GM23338 (cell line): ENCODE results near the gene MEIOB. TPM values are rescaled to one million over a fixed set of nuclear protein-coding genes. Genes with fewer than 3 reads are reported as not detected.

Experiments
- ATAC-seq: fragments of 200-7000 bp; cut with Tn5 transposase; 3 replicates; pipeline ENCODE4 v1.9.1; 2020
- DNase-seq: peaks from one replicate; pipeline ENCODE4 v3.0.0-alpha.2; 2015; ENCODE audit warnings: low spot score
- H2AFZ ChIP-seq: fragments of 200-600 bp; sonication (generic); 2 replicates; pipeline ENCODE4 v1.8.0; 2016; ENCODE audit warnings: antibody characterized with exemption, mild to moderate bottlenecking, moderate library complexity
- H3F3A ChIP-seq: fragments of 200-600 bp; sonication (generic); replicated peaks from 2 replicates; pipeline ENCODE4 v1.8.0; 2017; ENCODE audit warnings: antibody characterized with exemption, mixed run types, low read depth
- H3K27ac ChIP-seq: fragments of 200-600 bp; sonication (generic); 2 replicates; pipeline ENCODE4 v1.6.1; 2016; ENCODE audit warnings: low read depth
- H3K27me3 ChIP-seq: fragments of 200-600 bp; sonication (generic); 2 replicates; pipeline ENCODE4 v1.8.0; 2016; ENCODE audit warnings: mild to moderate bottlenecking, mixed run types, moderate library complexity; ENCODE audit not compliant: insufficient read depth
- H3K36me3 ChIP-seq: fragments of 200-600 bp; sonication (generic); 2 replicates; pipeline ENCODE4 v1.8.0; 2016; ENCODE audit warnings: mild to moderate bottlenecking; ENCODE audit not compliant: insufficient read depth
- H3K4me1 ChIP-seq: fragments of 200-600 bp; sonication (generic); 2 replicates; pipeline ENCODE4 v1.8.0; 2016; ENCODE audit warnings: mild to moderate bottlenecking, moderate library complexity; ENCODE audit not compliant: insufficient read depth
- H3K4me2 ChIP-seq: fragments of 200-600 bp; sonication (generic); 2 replicates; pipeline ENCODE4 v1.7.1; 2017; ENCODE audit warnings: mixed run types
- H3K4me3 ChIP-seq: fragments of 200-600 bp; sonication (generic); 2 replicates; pipeline ENCODE4 v1.6.1; 2016; ENCODE audit warnings: mixed run types
- H3K79me2 ChIP-seq: fragments of 200-600 bp; sonication (generic); replicated peaks from 2 replicates; pipeline ENCODE4 v1.8.0; 2017; ENCODE audit warnings: mild to moderate bottlenecking; ENCODE audit not compliant: insufficient read depth
- H3K9me2 ChIP-seq: fragments of 200-600 bp; sonication (generic); 2 replicates; pipeline ENCODE4 v1.8.0; 2017; ENCODE audit not compliant: insufficient read depth
- H4K20me1 ChIP-seq: fragments of 200-600 bp; sonication (generic); replicated peaks from 2 replicates; pipeline ENCODE4 v1.8.0; 2017; ENCODE audit warnings: mild to moderate bottlenecking; ENCODE audit not compliant: insufficient read depth
- H3K27ac Mint-ChIP-seq: 2 replicates; pipeline ENCODE4 v1.8.0; 2020; ENCODE audit warnings: inconsistent platforms, mild to moderate bottlenecking, moderate library complexity, mixed read lengths
- H3K27me3 Mint-ChIP-seq: 3 replicates; pipeline ENCODE4 v1.8.0; 2022; ENCODE audit warnings: low read depth, mild to moderate bottlenecking, moderate library complexity, mixed read lengths, inconsistent platforms; ENCODE audit not compliant: insufficient read depth, poor library complexity
- H3K36me3 Mint-ChIP-seq: 3 replicates; pipeline ENCODE4 v1.8.0; 2021; ENCODE audit warnings: low read depth, mild to moderate bottlenecking, inconsistent platforms, moderate library complexity, mixed read lengths
- H3K4me1 Mint-ChIP-seq: 3 replicates; pipeline ENCODE4 v1.8.0; 2020; ENCODE audit warnings: mild to moderate bottlenecking, inconsistent platforms, mixed read lengths
- H3K4me3 Mint-ChIP-seq: 3 replicates; pipeline ENCODE4 v1.8.0; 2021; ENCODE audit warnings: moderate library complexity, mild to moderate bottlenecking, inconsistent platforms, mixed read lengths
- H3K9me3 Mint-ChIP-seq: 3 replicates; pipeline ENCODE4 v1.8.0; 2020; ENCODE audit warnings: moderate library complexity, mild to moderate bottlenecking, inconsistent platforms, mixed read lengths
- NANOG ChIP-seq: IDR thresholded peaks from 2 replicates; pipeline ENCODE4 v1.6.1; 2016; ENCODE audit warnings: antibody characterized with exemption, borderline replicate concordance
- POLR2AphosphoS5 ChIP-seq: IDR thresholded peaks from 2 replicates; pipeline ENCODE4 v1.6.1; 2016; ENCODE audit warnings: antibody characterized with exemption, low read depth
- ZNF114 ChIP-seq: fragments of 250-450 bp; sonication (Bioruptor Pico); IDR thresholded peaks from 2 replicates; pipeline ENCODE4 v1.5.0; 2020; ENCODE audit warnings: mild to moderate bottlenecking, moderate library complexity
- ZNF331 ChIP-seq: fragments of 250-450 bp; sonication (Bioruptor Pico); IDR thresholded peaks from 2 replicates; pipeline ENCODE4 v1.5.0; 2020; ENCODE audit warnings: low read depth, mild to moderate bottlenecking, moderate library complexity
- polyA plus RNA-seq: library from polyadenylated mRNA; unstranded; fragments of >200 nt; fragmentation: Nextera tagmentation; extraction: Ambion mirVana; gene quantifications from 2 replicates; pipeline ENCODE4 v1.2.1, GENCODE V29; 2016
- total RNA-seq: library from RNA; depleted of rRNA; stranded (reverse); fragments of >200 nt; shearing (Covaris generic); gene quantifications from 2 replicates; pipeline ENCODE4 v1.2.3, GENCODE V29; 2014
- TF ChIP-seq, protein P1 (sequence below): IDR thresholded peaks from 2 replicates; pipeline ENCODE4 v1.6.1; 2016; ENCODE audit warnings: antibody characterized with exemption
- TF ChIP-seq, protein P2 (sequence below), 2 experiments: fragments of 200-600 bp in 1 of 2; sonication (generic) in 1 of 2; conservative IDR thresholded peaks; 2 replicates each; pipeline versions ENCODE4 v1.5.1 to v1.6.1; 2016 to 2017; ENCODE audit warnings: antibody characterized with exemption in 2 of 2, low read depth in 2 of 2, mild to moderate bottlenecking in 2 of 2, moderate library complexity in 1 of 2
- TF ChIP-seq, protein P3 (sequence below): fragments of 250-450 bp; sonication (Bioruptor Pico); IDR thresholded peaks from 2 replicates; pipeline ENCODE4 v1.5.0; 2020; ENCODE audit warnings: mild to moderate bottlenecking, moderate library complexity

Gene MEIOB
- total and polyA plus RNA-seq, 2 experiments from 2014 or later: 7.3 to 8.7 TPM

DNA sequence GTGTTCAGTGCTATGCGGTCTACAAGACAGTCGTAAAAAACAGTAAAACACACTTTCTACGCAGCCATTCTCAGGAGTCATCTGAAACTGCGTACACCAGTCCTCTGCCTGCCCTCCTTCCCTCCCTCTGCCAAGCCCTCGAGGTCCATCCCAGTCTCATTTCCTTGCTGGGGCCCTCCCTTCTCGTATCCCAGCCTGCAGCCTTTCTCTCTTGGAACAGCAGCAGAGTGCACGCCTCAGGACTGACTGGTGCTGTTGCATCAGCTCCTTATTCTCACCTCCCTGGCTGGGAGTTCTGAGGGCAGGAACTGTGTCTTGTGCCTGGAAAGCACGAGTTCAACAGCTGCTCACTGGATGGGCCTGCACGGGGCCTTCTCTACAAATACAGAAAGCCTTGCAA is 32.4 kb downstream of the MEIOB start:
- Mint-ChIP-seq H3K4me3 (no peak overlapping the region), H3K27ac (no peak overlapping the region), H3K36me3 (no peaks in the 10 kb centered on the region), H3K27me3 (peaks cover 4% of the 10 kb centered on the region), H3K4me1 (no peaks in the 10 kb centered on the region), H3K9me3 (no peaks in the 10 kb centered on the region)
- H3K4me3 ChIP-seq: no peak overlapping the region
- no peaks in the 10 kb centered on the region for H3K27me3 ChIP-seq
- TF ChIP-seq, protein P1, sequence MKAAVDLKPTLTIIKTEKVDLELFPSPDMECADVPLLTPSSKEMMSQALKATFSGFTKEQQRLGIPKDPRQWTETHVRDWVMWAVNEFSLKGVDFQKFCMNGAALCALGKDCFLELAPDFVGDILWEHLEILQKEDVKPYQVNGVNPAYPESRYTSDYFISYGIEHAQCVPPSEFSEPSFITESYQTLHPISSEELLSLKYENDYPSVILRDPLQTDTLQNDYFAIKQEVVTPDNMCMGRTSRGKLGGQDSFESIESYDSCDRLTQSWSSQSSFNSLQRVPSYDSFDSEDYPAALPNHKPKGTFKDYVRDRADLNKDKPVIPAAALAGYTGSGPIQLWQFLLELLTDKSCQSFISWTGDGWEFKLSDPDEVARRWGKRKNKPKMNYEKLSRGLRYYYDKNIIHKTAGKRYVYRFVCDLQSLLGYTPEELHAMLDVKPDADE: no peak
- TF ChIP-seq ZNF114 (CRISPR knock-in tag) (no peak), ZNF331 (no peak), NANOG (no peak), POLR2AphosphoS5 (no peak)
- TF ChIP-seq, protein P2, sequence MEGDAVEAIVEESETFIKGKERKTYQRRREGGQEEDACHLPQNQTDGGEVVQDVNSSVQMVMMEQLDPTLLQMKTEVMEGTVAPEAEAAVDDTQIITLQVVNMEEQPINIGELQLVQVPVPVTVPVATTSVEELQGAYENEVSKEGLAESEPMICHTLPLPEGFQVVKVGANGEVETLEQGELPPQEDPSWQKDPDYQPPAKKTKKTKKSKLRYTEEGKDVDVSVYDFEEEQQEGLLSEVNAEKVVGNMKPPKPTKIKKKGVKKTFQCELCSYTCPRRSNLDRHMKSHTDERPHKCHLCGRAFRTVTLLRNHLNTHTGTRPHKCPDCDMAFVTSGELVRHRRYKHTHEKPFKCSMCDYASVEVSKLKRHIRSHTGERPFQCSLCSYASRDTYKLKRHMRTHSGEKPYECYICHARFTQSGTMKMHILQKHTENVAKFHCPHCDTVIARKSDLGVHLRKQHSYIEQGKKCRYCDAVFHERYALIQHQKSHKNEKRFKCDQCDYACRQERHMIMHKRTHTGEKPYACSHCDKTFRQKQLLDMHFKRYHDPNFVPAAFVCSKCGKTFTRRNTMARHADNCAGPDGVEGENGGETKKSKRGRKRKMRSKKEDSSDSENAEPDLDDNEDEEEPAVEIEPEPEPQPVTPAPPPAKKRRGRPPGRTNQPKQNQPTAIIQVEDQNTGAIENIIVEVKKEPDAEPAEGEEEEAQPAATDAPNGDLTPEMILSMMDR (conservative IDR thresholded peaks at IDR 0.05; ENCODE audit: low read depth in 2 of 2): no peak
- TF ChIP-seq, protein P3, sequence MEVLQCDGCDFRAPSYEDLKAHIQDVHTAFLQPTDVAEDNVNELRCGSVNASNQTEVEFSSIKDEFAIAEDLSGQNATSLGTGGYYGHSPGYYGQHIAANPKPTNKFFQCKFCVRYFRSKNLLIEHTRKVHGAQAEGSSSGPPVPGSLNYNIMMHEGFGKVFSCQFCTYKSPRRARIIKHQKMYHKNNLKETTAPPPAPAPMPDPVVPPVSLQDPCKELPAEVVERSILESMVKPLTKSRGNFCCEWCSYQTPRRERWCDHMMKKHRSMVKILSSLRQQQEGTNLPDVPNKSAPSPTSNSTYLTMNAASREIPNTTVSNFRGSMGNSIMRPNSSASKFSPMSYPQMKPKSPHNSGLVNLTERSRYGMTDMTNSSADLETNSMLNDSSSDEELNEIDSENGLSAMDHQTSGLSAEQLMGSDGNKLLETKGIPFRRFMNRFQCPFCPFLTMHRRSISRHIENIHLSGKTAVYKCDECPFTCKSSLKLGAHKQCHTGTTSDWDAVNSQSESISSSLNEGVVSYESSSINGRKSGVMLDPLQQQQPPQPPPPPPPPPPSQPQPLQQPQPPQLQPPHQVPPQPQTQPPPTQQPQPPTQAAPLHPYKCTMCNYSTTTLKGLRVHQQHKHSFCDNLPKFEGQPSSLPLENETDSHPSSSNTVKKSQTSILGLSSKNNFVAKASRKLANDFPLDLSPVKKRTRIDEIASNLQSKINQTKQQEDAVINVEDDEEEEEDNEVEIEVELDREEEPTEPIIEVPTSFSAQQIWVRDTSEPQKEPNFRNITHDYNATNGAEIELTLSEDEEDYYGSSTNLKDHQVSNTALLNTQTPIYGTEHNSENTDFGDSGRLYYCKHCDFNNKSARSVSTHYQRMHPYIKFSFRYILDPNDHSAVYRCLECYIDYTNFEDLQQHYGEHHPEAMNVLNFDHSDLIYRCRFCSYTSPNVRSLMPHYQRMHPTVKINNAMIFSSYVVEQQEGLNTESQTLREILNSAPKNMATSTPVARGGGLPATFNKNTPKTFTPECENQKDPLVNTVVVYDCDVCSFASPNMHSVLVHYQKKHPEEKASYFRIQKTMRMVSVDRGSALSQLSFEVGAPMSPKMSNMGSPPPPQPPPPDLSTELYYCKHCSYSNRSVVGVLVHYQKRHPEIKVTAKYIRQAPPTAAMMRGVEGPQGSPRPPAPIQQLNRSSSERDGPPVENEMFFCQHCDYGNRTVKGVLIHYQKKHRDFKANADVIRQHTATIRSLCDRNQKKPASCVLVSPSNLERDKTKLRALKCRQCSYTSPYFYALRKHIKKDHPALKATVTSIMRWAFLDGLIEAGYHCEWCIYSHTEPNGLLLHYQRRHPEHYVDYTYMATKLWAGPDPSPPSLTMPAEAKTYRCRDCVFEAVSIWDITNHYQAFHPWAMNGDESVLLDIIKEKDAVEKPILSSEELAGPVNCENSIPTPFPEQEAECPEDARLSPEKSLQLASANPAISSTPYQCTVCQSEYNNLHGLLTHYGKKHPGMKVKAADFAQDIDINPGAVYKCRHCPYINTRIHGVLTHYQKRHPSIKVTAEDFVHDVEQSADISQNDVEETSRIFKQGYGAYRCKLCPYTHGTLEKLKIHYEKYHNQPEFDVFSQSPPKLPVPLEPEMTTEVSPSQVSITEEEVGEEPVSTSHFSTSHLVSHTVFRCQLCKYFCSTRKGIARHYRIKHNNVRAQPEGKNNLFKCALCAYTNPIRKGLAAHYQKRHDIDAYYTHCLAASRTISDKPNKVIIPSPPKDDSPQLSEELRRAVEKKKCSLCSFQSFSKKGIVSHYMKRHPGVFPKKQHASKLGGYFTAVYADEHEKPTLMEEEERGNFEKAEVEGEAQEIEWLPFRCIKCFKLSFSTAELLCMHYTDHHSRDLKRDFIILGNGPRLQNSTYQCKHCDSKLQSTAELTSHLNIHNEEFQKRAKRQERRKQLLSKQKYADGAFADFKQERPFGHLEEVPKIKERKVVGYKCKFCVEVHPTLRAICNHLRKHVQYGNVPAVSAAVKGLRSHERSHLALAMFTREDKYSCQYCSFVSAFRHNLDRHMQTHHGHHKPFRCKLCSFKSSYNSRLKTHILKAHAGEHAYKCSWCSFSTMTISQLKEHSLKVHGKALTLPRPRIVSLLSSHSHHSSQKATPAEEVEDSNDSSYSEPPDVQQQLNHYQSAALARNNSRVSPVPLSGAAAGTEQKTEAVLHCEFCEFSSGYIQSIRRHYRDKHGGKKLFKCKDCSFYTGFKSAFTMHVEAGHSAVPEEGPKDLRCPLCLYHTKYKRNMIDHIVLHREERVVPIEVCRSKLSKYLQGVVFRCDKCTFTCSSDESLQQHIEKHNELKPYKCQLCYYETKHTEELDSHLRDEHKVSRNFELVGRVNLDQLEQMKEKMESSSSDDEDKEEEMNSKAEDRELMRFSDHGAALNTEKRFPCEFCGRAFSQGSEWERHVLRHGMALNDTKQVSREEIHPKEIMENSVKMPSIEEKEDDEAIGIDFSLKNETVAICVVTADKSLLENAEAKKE (CRISPR knock-in tag): no peak
- ATAC-seq: peak; percentile 28; the same call in 1 of the 3 replicates
- no peak overlapping the region for H3K4me2 ChIP-seq
- DNase-seq: peak; percentile 41
- H2AFZ ChIP-seq: no peak overlapping the region
- no peaks in the 10 kb centered on the region for H3K9me2 ChIP-seq
- H3K4me1 ChIP-seq: no peaks in the 10 kb centered on the region
- H3F3A ChIP-seq: no peaks in the 10 kb centered on the region
- no peaks in the 10 kb centered on the region for H3K79me2 ChIP-seq
- H4K20me1 ChIP-seq: no peaks in the 10 kb centered on the region
- H3K27ac ChIP-seq: 0 out of 2 replicates have a peak overlapping the region, but pooled peaks have one; percentile 30
- H3K36me3 ChIP-seq: no peaks in the 10 kb centered on the region
